H1 (cell line): ENCODE results near the gene KLHDC8B. TPM values are rescaled to one million over a fixed set of nuclear protein-coding genes. Genes with fewer than 3 reads are reported as not detected.
"Not testable (repeated sequence)": the region's sequence is repeated elsewhere in the genome, so short reads cannot be mapped to it uniquely, and the experiment has no call there.

Experiments used
- CTCF ChIA-PET: fragments of 300-600 bp; sonication (Branson Sonifier 250); formaldehyde crosslinking; loops from one replicate; lab custom pipeline; 2021; ENCODE audit not compliant: partially characterized antibody; lab: Charles Lee
- POLR2A ChIA-PET: fragments of 300-600 bp; sonication (Branson Sonifier 250); formaldehyde crosslinking; loops from one replicate; lab custom pipeline; 2021; ENCODE audit warnings: inconsistent platforms; ENCODE audit not compliant: partially characterized antibody; lab: Charles Lee
- DNase-seq, 2 experiments: peaks; one replicate each; pipeline versions ENCODE4 v3.0.0 to v3.0.0-alpha.2; 2010 to 2022; ENCODE audit warnings: low spot score in 2 of 2, low read depth in 1 of 2, mixed read lengths in 1 of 2
- FAIRE-seq: peaks from 2 replicates; lab custom pipeline; 2011; peaks lifted over from hg19 to GRCh38; lab: Jason Lieb, UNC
- H2AFZ ChIP-seq: 2 replicates; pipeline ENCODE4 v1.8.1; 2012; ENCODE audit warnings: low read length, inconsistent platforms
- H2AK5ac ChIP-seq: 2 replicates; pipeline ENCODE4 v1.6.1; 2013; ENCODE audit warnings: low read depth, low read length
- H2BK120ac ChIP-seq: replicated peaks from 2 replicates; pipeline ENCODE3; 2013; ENCODE audit warnings: low read depth, low read length, inconsistent platforms
- H2BK12ac ChIP-seq: 2 replicates; pipeline ENCODE4 v1.6.1; 2013; ENCODE audit warnings: low read depth, low read length
- H2BK15ac ChIP-seq: 2 replicates; pipeline ENCODE4 v1.6.1; 2013; ENCODE audit warnings: low read length
- H2BK20ac ChIP-seq: 2 replicates; pipeline ENCODE4 v1.6.1; 2013; ENCODE audit warnings: low read length
- H2BK5ac ChIP-seq: 2 replicates; pipeline ENCODE4 v1.6.1; 2013; ENCODE audit warnings: low read depth, low read length
- H3K14ac ChIP-seq: 2 replicates; pipeline ENCODE4 v1.6.1; 2013; ENCODE audit warnings: inconsistent platforms; ENCODE audit not compliant: insufficient read length
- H3K18ac ChIP-seq: 2 replicates; pipeline ENCODE4 v1.6.1; 2013; ENCODE audit warnings: low read length; ENCODE audit errors: extremely low read depth
- H3K23ac ChIP-seq: 2 replicates; pipeline ENCODE4 v1.6.1; 2013; ENCODE audit warnings: inconsistent platforms; ENCODE audit not compliant: insufficient read length
- H3K23me2 ChIP-seq: 2 replicates; pipeline ENCODE4 v1.6.1; 2013; ENCODE audit warnings: low read depth, low read length
- H3K27ac ChIP-seq: 2 replicates; pipeline ENCODE4 v1.6.1; 2011; ENCODE audit warnings: low read depth, low read length, inconsistent platforms
- H3K27me3 ChIP-seq, 4 experiments: replicated peaks in 1 of 4; 1 replicate in 1 of 4; 2 replicates in 3 of 4; pipeline versions ENCODE4 v1.6.1 to v1.8.1; 2011 to 2013; ENCODE audit warnings: low read length in 3 of 4, mild to moderate bottlenecking in 3 of 4, inconsistent platforms in 2 of 4, mixed read lengths in 2 of 4, moderate library complexity in 1 of 4; ENCODE audit not compliant: control insufficient read depth in 3 of 4, insufficient read depth in 3 of 4; ENCODE audit errors: extremely low read depth in 1 of 4
- H3K36me3 ChIP-seq, 4 experiments: 2 replicates each; pipeline versions ENCODE4 v1.6.1 to v1.8.1; 2011 to 2013; ENCODE audit warnings: mild to moderate bottlenecking in 4 of 4, low read length in 3 of 4, moderate library complexity in 2 of 4, control low read depth in 1 of 4, inconsistent platforms in 1 of 4; ENCODE audit not compliant: insufficient read depth in 4 of 4, control insufficient read depth in 2 of 4
- H3K4ac ChIP-seq: replicated peaks from 2 replicates; pipeline ENCODE3; 2013; ENCODE audit warnings: low read length, low read depth, mixed read lengths, inconsistent platforms; ENCODE audit not compliant: insufficient read length
- H3K4me1 ChIP-seq, 4 experiments: replicated peaks in 1 of 4; 1 replicate in 1 of 4; 2 replicates in 3 of 4; pipeline versions ENCODE4 v1.6.1 to v1.8.1; 2011 to 2013; ENCODE audit warnings: low read length in 3 of 4, inconsistent platforms in 2 of 4, mixed read lengths in 1 of 4; ENCODE audit not compliant: insufficient read depth in 4 of 4, control insufficient read depth in 3 of 4
- H3K4me2 ChIP-seq, 2 experiments: 2 replicates each; pipeline versions ENCODE4 v1.6.1 to v1.8.1; 2011 to 2013; ENCODE audit warnings: low read depth in 2 of 2, low read length in 2 of 2, control low read depth in 1 of 2, inconsistent platforms in 1 of 2, mild to moderate bottlenecking in 1 of 2; ENCODE audit not compliant: insufficient read depth in 1 of 2
- H3K4me3 ChIP-seq, 4 experiments: fragments of 200-600, 300-600 bp in 1 of 4; sonication (generic), shearing (Covaris generic), sonication (Bioruptor Twin) in 1 of 4; 2 replicates each; pipeline versions ENCODE4 v1.5.1 to v1.8.1; 2011 to 2016; ENCODE audit warnings: low read length in 4 of 4, low read depth in 3 of 4, control low read depth in 2 of 4, inconsistent platforms in 2 of 4, mild to moderate bottlenecking in 2 of 4, mixed read lengths in 1 of 4, moderate library complexity in 1 of 4; ENCODE audit not compliant: insufficient read depth in 2 of 4; ENCODE audit errors: extremely low read depth in 1 of 4
- H3K56ac ChIP-seq: replicated peaks from 2 replicates; pipeline ENCODE3; 2013; ENCODE audit warnings: low read depth, mild to moderate bottlenecking, mixed read lengths, low read length, inconsistent platforms; ENCODE audit not compliant: insufficient read length
- H3K79me1 ChIP-seq: 2 replicates; pipeline ENCODE4 v1.6.1; 2013; ENCODE audit warnings: low read depth, low read length, control low read depth
- H3K79me2 ChIP-seq, 2 experiments: 2 replicates each; pipeline versions ENCODE4 v1.6.1 to v1.8.1; 2012 to 2013; ENCODE audit warnings: low read length in 2 of 2, mild to moderate bottlenecking in 2 of 2, inconsistent platforms in 1 of 2; ENCODE audit not compliant: insufficient read depth in 2 of 2, control insufficient read depth in 1 of 2
- H3K9ac ChIP-seq, 4 experiments: replicated peaks in 1 of 4; 1 replicate in 1 of 4; 2 replicates in 3 of 4; pipeline versions ENCODE4 v1.6.1 to v1.8.1; 2011 to 2013; ENCODE audit warnings: low read depth in 3 of 4, low read length in 3 of 4, control low read depth in 2 of 4, mild to moderate bottlenecking in 2 of 4, moderate library complexity in 2 of 4, inconsistent platforms in 1 of 4; ENCODE audit errors: extremely low read depth in 1 of 4
- H3K9me3 ChIP-seq, 2 experiments: 2 replicates each; pipeline versions ENCODE4 v1.6.1 to v1.8.1; 2012 to 2013; ENCODE audit warnings: mild to moderate bottlenecking in 2 of 2, moderate library complexity in 2 of 2, control low read depth in 1 of 2, inconsistent platforms in 1 of 2, low read depth in 1 of 2, low read length in 1 of 2, mixed read lengths in 1 of 2; ENCODE audit not compliant: insufficient read depth in 2 of 2
- H4K20me1 ChIP-seq, 2 experiments: replicated peaks in 1 of 2; 2 replicates each; pipeline versions ENCODE3 to v1.8.1; 2011 to 2013; ENCODE audit warnings: inconsistent platforms in 2 of 2, low read length in 2 of 2, mild to moderate bottlenecking in 1 of 2; ENCODE audit not compliant: insufficient read depth in 2 of 2, control insufficient read depth in 1 of 2
- H4K5ac ChIP-seq: 2 replicates; pipeline ENCODE4 v1.6.1; 2013; ENCODE audit warnings: low read length, low read depth, mixed read lengths, inconsistent platforms; ENCODE audit not compliant: insufficient read length
- H4K8ac ChIP-seq: 2 replicates; pipeline ENCODE4 v1.8.0; 2013; ENCODE audit warnings: mild to moderate bottlenecking, moderate library complexity, low read length, inconsistent platforms; ENCODE audit not compliant: insufficient read depth; ENCODE audit errors: extremely low read depth
- H4K91ac ChIP-seq: replicated peaks from 2 replicates; pipeline ENCODE3; 2013; ENCODE audit warnings: low read length, mixed read lengths, inconsistent platforms; ENCODE audit not compliant: insufficient read length
- WGBS, 2 experiments: shearing (Covaris generic) in 1 of 2; methylation state at CpG; one replicate each; pipeline versions ENCODE4 v1.1.6 to v1.1.7; 2013 to 2015; ENCODE audit warnings: low lambda C conversion rate in 2 of 2, mixed read lengths in 2 of 2, inconsistent platforms in 1 of 2, low coverage in 1 of 2, missing lambda C conversion rate in 1 of 2; ENCODE audit not compliant: insufficient replicate concordance in 2 of 2, insufficient coverage in 1 of 2, insufficient read length in 1 of 2; ENCODE audit errors: extremely low coverage in 1 of 2, missing lambda C conversion rate in 1 of 2; 5-methylcytosine and 5-hydroxymethylcytosine counted together
- polyA plus RNA-seq, 7 experiments: library from polyadenylated mRNA; depleted of rRNA in 3 of 7; stranded (reverse) in 5 of 7; unstranded in 2 of 7; fragments of >200 nt in 5 of 7; fragments of 200-250 nt in 2 of 7; gene quantifications; 1 replicate in 5 of 7; 2 replicates in 1 of 7; 4 replicates in 1 of 7; pipeline versions ENCODE4 v1.2.1 to v1.2.3, GENCODE V29; 2011 to 2013; ENCODE audit warnings: missing spikeins in 2 of 7, mixed read lengths in 2 of 7
- total RNA-seq: library from RNA; stranded (reverse); fragmentation: NEBNext Ultra II Directional; extraction: Animal tissue kit (Norgen Biotek cat#: 25700); gene quantifications from 2 replicates; pipeline ENCODE4 v1.2.1, GENCODE V29; 2021

The KLHDC8B gene
- total and polyA plus RNA-seq, 2 of the 8 experiments (the other 6 are each of a cell fraction or from before 2014, with no cell fraction given): 15.8 to 21.3 TPM

DNA sequence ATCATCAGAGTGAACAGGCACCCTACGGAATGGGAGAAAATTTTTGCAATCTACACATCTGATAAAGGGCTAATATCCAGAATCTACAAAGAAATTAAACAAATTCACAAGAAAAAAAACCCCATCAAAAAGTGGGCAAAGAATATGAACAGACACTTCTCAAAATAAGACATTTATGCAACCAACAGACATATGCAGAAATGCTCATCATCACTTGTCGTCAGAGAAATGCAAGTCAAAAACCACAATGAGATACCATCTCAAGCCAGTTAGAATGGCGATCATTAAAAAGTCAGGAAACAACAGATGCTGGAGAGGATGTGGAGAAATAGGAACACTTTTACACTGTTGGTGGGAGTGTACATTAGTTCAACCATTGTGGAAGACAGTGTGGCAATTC is 45.3 kb downstream of the KLHDC8B start:
- peaks cover 19 to 26% of the 10 kb centered on the region in 2 experiments for H3K9me3 ChIP-seq
- H4K5ac ChIP-seq, H3K23ac ChIP-seq, H3K27me3 ChIP-seq, H3K56ac ChIP-seq, H3K14ac ChIP-seq, H2AK5ac ChIP-seq, H3K79me1 ChIP-seq, H3K27ac ChIP-seq, H2BK15ac ChIP-seq, H4K8ac ChIP-seq, FAIRE-seq, H4K20me1 ChIP-seq, H3K4me1 ChIP-seq, H2BK20ac ChIP-seq, H2BK12ac ChIP-seq, H2BK5ac ChIP-seq, H3K79me2 ChIP-seq, H3K4me3 ChIP-seq, POLR2A ChIA-PET, H3K9ac ChIP-seq, H2AFZ ChIP-seq, H3K36me3 ChIP-seq, H4K91ac ChIP-seq, H3K4ac ChIP-seq, H3K18ac ChIP-seq, H3K4me2 ChIP-seq, H2BK120ac ChIP-seq, DNase-seq, H3K23me2 ChIP-seq: not testable (repeated sequence)
- 94% methylated on average over 3 of the region's 3 CpGs; no CpG with 5 or more reads in 1 of the 2 experiments for WGBS, 2 experiments
- CTCF ChIA-PET: interaction anchor here (0.6 kb wide), 1 partner anchor 350 kb away, joined by 5 read pairs; no protein-coding TSS in a partner anchor

DNA sequence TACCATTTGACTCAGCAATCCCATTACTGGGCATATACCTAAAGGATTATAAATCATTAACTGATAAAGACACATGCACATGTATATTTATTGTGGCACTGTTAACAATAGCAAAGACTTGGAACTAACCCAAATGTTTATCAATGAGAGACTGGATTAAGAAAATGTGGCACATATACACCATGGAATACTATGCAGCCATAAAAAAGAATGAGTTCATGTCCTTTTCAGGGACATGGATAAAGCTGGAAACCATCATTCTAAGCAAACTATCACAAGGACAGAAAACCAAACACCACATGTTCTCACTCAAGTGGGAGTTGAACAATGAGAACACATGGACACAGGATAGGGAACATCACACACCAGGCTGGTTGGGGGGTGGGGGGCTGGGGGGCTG is 45.7 kb downstream of the KLHDC8B start:
- H4K5ac ChIP-seq, H2AFZ ChIP-seq, H3K56ac ChIP-seq, H2BK15ac ChIP-seq, H4K20me1 ChIP-seq, H3K79me2 ChIP-seq, H2BK5ac ChIP-seq, H3K4me3 ChIP-seq, H2BK120ac ChIP-seq, H3K18ac ChIP-seq, H3K9ac ChIP-seq, H2BK12ac ChIP-seq, H3K23me2 ChIP-seq, CTCF ChIA-PET, H4K8ac ChIP-seq, H3K27ac ChIP-seq, H3K4ac ChIP-seq, H3K36me3 ChIP-seq, H3K79me1 ChIP-seq, H3K27me3 ChIP-seq, H3K14ac ChIP-seq, H3K23ac ChIP-seq, H3K4me2 ChIP-seq, H2BK20ac ChIP-seq, H2AK5ac ChIP-seq, POLR2A ChIA-PET, FAIRE-seq, H3K4me1 ChIP-seq, H4K91ac ChIP-seq, DNase-seq: not testable (repeated sequence)
- peaks cover 23 to 27% of the 10 kb centered on the region in 2 experiments for H3K9me3 ChIP-seq
